GM10248 (cell line): ENCODE results near the gene TSPEAR.

Experiments
- CTCF ChIA-PET: fragments of 300-600 bp; sonication (Branson Sonifier 250); formaldehyde crosslinking; extraction: SDS; loops from one replicate; lab custom pipeline; 2021; ENCODE audit warnings: antibody characterized with exemption; lab: Yijun Ruan, JAX
- POLR2A ChIA-PET: fragments of 350-650 bp; sonication (Branson Sonifier 250); formaldehyde crosslinking; extraction: SDS; loops from one replicate; lab custom pipeline; 2020; ENCODE audit warnings: antibody characterized with exemption; lab: Yijun Ruan, JAX
- DNase-seq: peaks from one replicate; pipeline ENCODE4 v3.0.0; 2012; ENCODE audit errors: extremely low spot score
- TF ChIP-seq, protein P1 (sequence below): IDR thresholded peaks from 2 replicates; pipeline ENCODE4 v1.5.1; 2012; ENCODE audit warnings: mild to moderate bottlenecking, low read depth; ENCODE audit errors: extremely low read depth, missing control alignments, control extremely low read depth

TSPEAR gene

DNA sequence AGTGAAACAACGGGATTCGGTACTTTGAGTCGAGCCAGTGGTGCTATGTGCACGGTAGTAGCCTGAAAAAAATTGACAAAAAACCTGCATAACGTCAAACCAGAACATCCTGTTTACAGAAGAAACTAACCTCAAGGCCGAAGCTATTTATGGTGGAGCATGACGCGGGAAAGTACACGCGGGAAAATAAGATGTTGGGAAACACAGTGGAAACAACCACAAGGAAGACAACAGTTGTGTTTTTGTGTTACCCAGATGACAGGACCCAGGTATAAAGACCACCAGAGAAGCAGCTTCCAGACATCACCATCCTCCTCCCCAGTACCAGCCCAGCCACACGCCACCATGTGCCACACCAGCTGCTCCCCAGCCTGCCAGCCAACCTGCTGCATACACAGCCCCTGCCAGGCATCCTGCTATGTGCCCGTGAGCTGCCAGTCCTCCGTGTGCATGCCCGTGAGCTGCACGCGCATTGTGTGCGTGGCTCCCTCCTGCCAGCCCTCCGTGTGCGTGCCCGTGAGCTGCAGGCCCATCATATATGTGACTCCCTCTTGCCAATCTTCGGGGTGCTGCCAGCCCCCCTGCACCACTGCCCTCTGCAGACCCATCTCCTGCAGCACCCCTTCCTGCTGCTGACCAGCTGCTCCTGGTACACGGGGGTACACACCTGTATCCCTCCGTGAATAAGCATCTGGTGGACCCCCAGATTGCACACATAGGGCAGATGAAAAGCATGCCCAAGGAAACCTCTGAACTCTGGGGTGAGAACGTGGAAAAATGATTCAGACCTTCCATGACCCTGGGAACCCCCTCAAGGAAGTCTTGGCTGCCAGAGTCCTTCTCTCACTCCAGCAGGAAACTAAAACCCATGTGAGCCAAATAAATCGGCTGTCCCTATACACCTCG, 53.5 kb downstream of the TSPEAR start, which contains the start of gene KRTAP12-3:
Gene KRTAP12-3 (plus strand): TSS at position 298 of the 906 bp plus-strand sequence. CDS start 48 bp downstream, at position 346.
- CTCF ChIA-PET: interaction anchor here (1.1 to 1.2 kb wide), 2 partner anchors 9 to 16 kb away, joined by 3 read pairs; partner anchors contain the start of gene KRTAP12-2
- TF ChIP-seq, protein P1, sequence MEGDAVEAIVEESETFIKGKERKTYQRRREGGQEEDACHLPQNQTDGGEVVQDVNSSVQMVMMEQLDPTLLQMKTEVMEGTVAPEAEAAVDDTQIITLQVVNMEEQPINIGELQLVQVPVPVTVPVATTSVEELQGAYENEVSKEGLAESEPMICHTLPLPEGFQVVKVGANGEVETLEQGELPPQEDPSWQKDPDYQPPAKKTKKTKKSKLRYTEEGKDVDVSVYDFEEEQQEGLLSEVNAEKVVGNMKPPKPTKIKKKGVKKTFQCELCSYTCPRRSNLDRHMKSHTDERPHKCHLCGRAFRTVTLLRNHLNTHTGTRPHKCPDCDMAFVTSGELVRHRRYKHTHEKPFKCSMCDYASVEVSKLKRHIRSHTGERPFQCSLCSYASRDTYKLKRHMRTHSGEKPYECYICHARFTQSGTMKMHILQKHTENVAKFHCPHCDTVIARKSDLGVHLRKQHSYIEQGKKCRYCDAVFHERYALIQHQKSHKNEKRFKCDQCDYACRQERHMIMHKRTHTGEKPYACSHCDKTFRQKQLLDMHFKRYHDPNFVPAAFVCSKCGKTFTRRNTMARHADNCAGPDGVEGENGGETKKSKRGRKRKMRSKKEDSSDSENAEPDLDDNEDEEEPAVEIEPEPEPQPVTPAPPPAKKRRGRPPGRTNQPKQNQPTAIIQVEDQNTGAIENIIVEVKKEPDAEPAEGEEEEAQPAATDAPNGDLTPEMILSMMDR: no peak
- no peak for DNase-seq
- POLR2A ChIA-PET: no interaction called here

DNA sequence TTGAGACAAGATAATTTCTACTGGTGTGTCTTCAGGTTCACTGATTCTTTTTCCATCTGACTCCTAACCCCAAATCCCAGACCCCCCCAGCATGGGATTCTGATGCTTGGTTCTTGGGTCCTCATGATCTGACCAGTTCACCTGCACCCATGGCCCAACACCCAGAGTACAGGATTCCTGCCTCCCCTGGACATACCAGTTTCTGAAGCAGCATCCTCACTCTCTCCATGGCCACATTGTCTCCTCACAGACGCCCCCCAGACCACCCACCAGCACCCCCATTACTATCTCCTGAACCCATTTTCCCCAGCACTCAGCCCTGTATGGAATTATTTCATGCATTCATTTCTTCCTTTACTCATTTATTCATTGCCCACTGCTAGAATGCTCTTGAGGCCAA, 54.5 kb downstream of the TSPEAR start:
- DNase-seq: no peak
- CTCF ChIA-PET: interaction anchor here (1.2 kb wide), 1 partner anchor 10 kb away, joined by 3 read pairs; the partner anchor contains the start of gene KRTAP12-2
- POLR2A ChIA-PET: no interaction called here
- TF ChIP-seq, protein P1: no peak

DNA sequence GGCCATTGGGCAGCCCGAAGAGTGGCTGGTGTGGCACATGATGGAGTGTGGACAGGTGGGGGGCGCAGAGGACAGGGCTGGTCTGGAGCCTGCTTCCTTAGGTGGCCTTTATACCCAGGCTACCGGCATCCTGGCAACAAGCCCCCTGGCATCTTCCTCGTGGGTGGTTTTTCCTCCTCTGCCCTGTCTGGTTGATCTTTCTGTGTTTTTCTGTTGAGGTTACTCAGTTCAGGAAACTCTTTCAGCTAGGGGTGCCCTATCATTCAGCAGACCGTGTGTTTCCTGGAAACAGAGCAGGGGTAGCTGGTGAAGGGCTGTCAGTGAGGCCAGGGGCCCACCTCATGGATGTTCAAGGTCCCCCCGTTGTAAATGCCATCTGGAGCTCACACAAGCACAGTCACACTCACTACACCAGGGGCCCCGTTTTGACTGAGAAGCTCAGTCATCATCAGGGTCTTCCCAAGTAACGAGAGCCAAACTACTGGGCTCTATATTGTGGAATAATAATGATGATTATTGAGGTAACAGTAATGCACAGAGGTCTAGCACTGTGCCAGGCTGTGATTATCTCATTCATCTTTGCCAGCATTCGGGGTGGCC, 56.7 kb downstream of the TSPEAR start, which contains the start of gene KRTAP12-4:
Gene KRTAP12-4 (minus strand): TSS at position 84 of the 600 bp plus-strand sequence. CDS start 45 bp downstream, at position 39.
- TF ChIP-seq, protein P1: no peak
- ChIA-PET CTCF (no interaction called here), POLR2A (no interaction called here)
- no peak for DNase-seq

DNA sequence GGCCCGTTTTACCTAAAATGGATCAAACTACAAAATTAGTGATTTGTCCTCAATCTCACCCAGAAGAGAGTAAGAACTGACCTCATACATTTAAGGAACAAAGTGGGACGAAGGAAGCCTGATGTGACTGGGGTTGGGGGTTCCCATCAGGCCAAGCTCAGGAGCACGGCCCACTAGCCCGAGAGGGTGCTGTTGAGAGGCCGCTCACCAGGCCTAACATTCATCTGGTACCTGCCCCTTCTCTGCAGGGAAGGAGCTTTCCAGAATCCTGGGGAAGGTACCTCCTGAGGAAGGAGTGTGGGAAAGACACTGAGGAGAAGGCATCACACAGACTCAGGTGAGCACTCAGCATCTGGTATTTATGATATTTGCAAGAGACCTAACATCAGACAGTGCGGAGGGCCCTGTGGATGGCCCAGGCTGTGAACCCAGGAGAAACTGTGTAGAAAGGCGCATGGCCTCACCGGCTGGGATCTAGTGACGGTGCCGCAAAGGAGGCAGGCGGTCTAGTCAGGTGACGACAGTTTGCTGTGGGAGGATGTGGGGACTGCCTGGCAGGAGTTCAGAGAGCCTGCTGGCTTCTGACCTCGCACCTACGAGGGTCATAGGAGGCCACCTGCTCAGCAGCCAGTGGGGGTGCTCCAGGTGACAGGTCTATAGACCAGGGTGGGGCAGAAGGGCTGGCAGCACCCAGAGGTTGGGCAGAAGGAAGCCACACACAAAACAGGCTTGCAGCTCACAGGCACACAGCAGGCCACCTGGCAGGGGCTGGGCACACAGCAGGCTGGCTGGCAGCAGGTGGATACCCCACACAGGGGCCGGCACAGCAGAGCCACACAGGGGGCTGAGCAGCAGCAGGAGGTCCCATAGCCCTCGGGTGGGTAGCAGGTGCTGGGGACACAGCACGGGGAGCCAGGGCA, 57.5 kb downstream of the TSPEAR start:
- ChIA-PET CTCF (no interaction called here), POLR2A (no interaction called here)
- no peak for DNase-seq
- TF ChIP-seq, protein P1: no peak

DNA sequence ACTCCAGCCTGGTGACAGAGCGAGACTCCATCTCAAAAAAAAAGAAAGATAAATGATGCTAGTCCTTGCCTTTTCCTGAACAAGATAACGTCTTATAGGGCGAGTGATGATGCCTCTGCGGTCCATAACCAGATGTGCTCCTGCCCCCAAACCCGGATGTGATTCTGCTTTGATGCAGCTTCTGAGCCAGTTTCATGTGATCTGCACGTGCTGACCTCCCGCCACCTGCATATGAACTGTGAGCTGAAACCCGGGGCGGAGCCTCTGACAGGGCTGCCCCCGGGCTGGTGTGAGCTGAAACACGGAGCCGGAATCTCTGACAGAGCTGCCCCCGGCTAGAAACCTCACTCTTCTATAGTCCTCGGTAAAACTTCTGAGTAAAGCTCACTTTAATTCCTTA, 58.2 kb downstream of the TSPEAR start:
- DNase-seq: no peak
- CTCF ChIA-PET: no interaction called here
- TF ChIP-seq, protein P1: no peak
- POLR2A ChIA-PET: no interaction called here
